Smooth muscle cell (in vitro differentiated cells): Measurements from ENCODE around the gene SNX12. TPM values are rescaled to one million over a fixed set of nuclear protein-coding genes. Genes with fewer than 3 reads are reported as not detected.

Experiments used
- DNase-seq: peaks from one replicate; lab custom pipeline; 2025; ENCODE audit not compliant: unreplicated experiment; lab: John Stamatoyannopoulos, UW
- H2AFZ ChIP-seq: fragments of 200-600 bp; sonication (generic); 2 replicates; pipeline ENCODE4 v1.6.0; 2016; ENCODE audit warnings: antibody characterized with exemption, low read depth, mild to moderate bottlenecking
- H3F3A ChIP-seq: fragments of 200-600 bp; sonication (generic); 2 replicates; pipeline ENCODE4 v1.6.0; 2017; ENCODE audit warnings: antibody characterized with exemption, low read depth
- H3K27ac ChIP-seq: fragments of 200-600 bp; sonication (generic); 2 replicates; pipeline ENCODE4 v1.5.1; 2016; ENCODE audit warnings: low read depth, mild to moderate bottlenecking
- H3K27me3 ChIP-seq: fragments of 200-600 bp; sonication (generic); 2 replicates; pipeline ENCODE4 v1.6.1; 2016; ENCODE audit warnings: low read depth, mild to moderate bottlenecking
- H3K36me3 ChIP-seq: fragments of 200-600 bp; sonication (generic); 2 replicates; pipeline ENCODE4 v1.5.1; 2016; ENCODE audit warnings: low read depth
- H3K4me1 ChIP-seq: fragments of 200-600 bp; sonication (generic); 2 replicates; pipeline ENCODE4 v1.5.1; 2016; ENCODE audit warnings: low read depth
- H3K4me2 ChIP-seq: fragments of 200-600 bp; sonication (generic); 2 replicates; pipeline ENCODE4 v1.6.0; 2016; ENCODE audit warnings: mild to moderate bottlenecking
- H3K4me3 ChIP-seq: fragments of 200-600 bp; sonication (generic); 2 replicates; pipeline ENCODE4 v1.5.1; 2016; ENCODE audit warnings: mild to moderate bottlenecking
- H3K79me2 ChIP-seq: fragments of 200-600 bp; sonication (generic); 2 replicates; pipeline ENCODE4 v1.6.0; 2016; ENCODE audit warnings: low read depth, mild to moderate bottlenecking
- H3K9ac ChIP-seq: fragments of 200-600 bp; sonication (generic); 2 replicates; pipeline ENCODE4 v1.6.0; 2016; ENCODE audit warnings: low read depth
- H3K9me3 ChIP-seq: fragments of 200-600 bp; sonication (generic); replicated peaks from 2 replicates; pipeline ENCODE4 v1.5.1; 2016; ENCODE audit warnings: low read depth
- H4K20me1 ChIP-seq: fragments of 200-600 bp; sonication (generic); 2 replicates; pipeline ENCODE4 v1.6.0; 2016; ENCODE audit warnings: low read depth
- WGBS: methylation state at CpG from one replicate; pipeline ENCODE4 v1.1.7; 2016; ENCODE audit warnings: low lambda C conversion rate; 5-methylcytosine and 5-hydroxymethylcytosine counted together
- polyA plus RNA-seq: library from polyadenylated mRNA; unstranded; fragments of >200 nt; fragmentation: Nextera tagmentation; extraction: Ambion mirVana; gene quantifications from 2 replicates; pipeline ENCODE4 v1.2.1, GENCODE V29; 2016
- total RNA-seq: library from RNA; depleted of rRNA; stranded (reverse); fragments of >200 nt; gene quantifications from 2 replicates; pipeline ENCODE4 v1.2.3, GENCODE V29; 2014
- TF ChIP-seq, protein P1 (sequence below): fragments of 200-600 bp; sonication (generic); IDR thresholded peaks from 2 replicates; pipeline ENCODE4 v1.5.1; 2017; ENCODE audit warnings: borderline replicate concordance, mild to moderate bottlenecking, antibody characterized with exemption; ENCODE audit not compliant: insufficient read depth, poor library complexity, severe bottlenecking

The SNX12 gene
- 27.4 and 27.6 TPM in 2 replicates for total RNA-seq
- 6.4 and 11.8 TPM in 2 replicates for polyA plus RNA-seq

DNA sequence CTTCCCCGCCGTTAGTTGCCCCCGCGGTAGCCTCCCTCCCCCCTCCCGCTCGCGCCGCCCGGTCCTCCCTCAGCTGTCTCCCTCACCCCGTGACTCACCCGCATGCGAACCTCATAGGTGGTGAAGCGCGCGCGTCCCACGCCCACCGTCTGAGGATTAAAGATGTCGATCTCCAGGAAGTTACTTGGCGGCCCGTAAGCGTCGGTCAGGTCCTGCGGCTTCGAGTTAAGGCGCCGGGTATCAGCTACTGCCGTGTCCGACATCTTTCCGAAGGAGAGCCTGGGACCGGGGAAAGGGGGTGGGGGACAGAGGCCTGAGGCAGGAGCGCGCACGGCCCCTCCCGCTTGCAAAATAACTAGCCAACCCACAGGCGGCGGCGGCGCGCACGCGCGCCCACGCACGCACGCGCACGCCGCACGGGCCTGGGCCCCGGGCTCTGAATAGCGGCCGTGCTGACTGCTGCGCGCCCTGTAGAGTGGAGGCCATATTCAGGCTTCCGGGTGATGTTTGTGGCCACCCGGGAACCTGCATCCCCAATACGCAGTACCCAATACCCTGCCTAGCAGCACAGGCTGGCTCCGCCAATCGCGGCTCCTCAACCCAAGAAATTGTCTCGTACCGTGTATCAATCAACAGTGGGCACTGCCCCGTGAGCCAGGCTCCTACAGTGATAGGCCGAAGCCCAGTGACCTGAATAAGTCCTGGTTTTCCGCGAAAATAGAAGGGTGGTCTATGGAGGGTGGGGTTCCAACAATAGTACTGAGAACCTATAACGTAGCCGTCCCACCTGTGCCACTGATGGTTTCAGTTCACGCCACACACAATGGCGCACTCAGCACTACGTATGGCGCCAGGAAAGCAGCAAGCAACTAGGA lies at the start of gene SNX12:
Gene SNX12 (minus strand): TSS at position 291 of the 875 bp plus-strand sequence. CDS start 28 bp downstream, at position 263.
- Histone ChIP-seq H3K79me2 (peaks cover 31% of the 10 kb centered on the region), H3K4me3 (peak within 1 kb of the TSS; percentile 66), H3K9ac (peak within 1 kb of the TSS; percentile 75), H3K4me2 (peak within 1 kb of the TSS; percentile 83), H3K4me1 (peaks cover 11% of the 10 kb centered on the region), H3F3A (no peaks in the 10 kb centered on the region), H3K9me3 (no peaks in the 10 kb centered on the region), H3K27me3 (no peaks in the 10 kb centered on the region), H3K36me3 (no peaks in the 10 kb centered on the region), H3K27ac (peak within 1 kb of the TSS; percentile 91), H2AFZ (peak within 1 kb of the TSS; percentile 87), H4K20me1 (no peaks in the 10 kb centered on the region)
- DNase-seq: peak; percentile 70
- 34% methylated on average over 72 of the region's 73 CpGs for WGBS
- TF ChIP-seq, protein P1, sequence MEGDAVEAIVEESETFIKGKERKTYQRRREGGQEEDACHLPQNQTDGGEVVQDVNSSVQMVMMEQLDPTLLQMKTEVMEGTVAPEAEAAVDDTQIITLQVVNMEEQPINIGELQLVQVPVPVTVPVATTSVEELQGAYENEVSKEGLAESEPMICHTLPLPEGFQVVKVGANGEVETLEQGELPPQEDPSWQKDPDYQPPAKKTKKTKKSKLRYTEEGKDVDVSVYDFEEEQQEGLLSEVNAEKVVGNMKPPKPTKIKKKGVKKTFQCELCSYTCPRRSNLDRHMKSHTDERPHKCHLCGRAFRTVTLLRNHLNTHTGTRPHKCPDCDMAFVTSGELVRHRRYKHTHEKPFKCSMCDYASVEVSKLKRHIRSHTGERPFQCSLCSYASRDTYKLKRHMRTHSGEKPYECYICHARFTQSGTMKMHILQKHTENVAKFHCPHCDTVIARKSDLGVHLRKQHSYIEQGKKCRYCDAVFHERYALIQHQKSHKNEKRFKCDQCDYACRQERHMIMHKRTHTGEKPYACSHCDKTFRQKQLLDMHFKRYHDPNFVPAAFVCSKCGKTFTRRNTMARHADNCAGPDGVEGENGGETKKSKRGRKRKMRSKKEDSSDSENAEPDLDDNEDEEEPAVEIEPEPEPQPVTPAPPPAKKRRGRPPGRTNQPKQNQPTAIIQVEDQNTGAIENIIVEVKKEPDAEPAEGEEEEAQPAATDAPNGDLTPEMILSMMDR: no peak

DNA sequence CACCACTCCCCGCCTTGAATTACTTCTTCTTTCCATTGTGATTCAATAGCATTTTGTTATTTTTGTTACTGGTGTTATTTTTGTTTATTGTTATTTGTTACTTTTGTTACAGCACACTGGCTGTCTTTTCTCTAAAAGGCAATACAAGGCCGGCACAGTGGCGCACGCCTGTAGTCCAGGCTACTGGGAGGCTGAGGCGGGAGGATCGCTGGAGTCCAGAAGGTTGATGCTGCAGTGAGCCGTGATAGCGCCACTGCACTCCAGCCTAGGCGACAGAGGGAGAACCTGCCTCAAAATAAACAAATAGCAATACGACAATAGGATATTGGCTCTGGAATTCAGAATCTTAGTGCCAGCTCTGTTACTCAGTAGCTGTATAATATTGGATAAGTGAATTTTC lies 49.2 kb upstream of the SNX12 start:
- TF ChIP-seq, protein P1: no peak
- no peak overlapping the region for H2AFZ ChIP-seq
- WGBS: 88% methylated on average over 10 of the region's 10 CpGs

DNA sequence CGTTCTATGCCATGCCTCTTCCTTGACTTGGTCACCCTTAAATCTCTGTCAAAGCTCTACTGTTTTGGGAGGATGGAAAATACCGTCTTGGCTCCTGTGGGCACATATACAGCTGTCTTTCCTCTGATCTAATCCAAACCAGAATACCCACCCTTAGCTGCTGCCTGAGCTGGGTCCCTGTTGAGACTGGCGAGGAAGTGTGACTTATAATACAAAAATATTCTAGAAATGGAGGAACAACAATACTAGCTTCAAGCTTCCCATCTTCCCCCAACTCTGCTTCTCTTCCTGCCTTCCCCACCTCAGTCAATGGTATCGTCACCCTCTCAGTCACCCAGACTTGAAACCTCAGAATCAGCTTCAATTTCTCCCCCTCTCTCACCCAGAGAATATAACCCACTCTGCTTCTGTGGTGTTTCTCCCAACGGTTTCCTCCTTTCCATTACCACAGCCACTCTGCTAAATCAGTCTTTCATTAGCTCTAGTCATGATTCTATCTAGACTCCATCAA lies 43.8 kb upstream of the SNX12 start:
- Histone ChIP-seq H2AFZ (no peak overlapping the region), H3K9ac (no peak overlapping the region), H3K4me2 (no peak overlapping the region), H3K4me1 (no peaks in the 10 kb centered on the region), H3F3A (no peaks in the 10 kb centered on the region), H3K36me3 (no peaks in the 10 kb centered on the region), H3K27ac (no peak overlapping the region), H3K4me3 (no peak overlapping the region), H3K27me3 (no peaks in the 10 kb centered on the region), H3K79me2 (no peaks in the 10 kb centered on the region), H4K20me1 (no peaks in the 10 kb centered on the region), H3K9me3 (no peaks in the 10 kb centered on the region)
- WGBS: 70% methylated on average over 5 of the region's 5 CpGs
- TF ChIP-seq, protein P1: no peak
- no peak for DNase-seq

More for the DNA sequence above, 49.2 kb upstream of the SNX12 start:
- Histone ChIP-seq H3K79me2 (peaks cover 4% of the 10 kb centered on the region), H3K9ac (no peak overlapping the region), H3K27me3 (no peaks in the 10 kb centered on the region), H4K20me1 (no peaks in the 10 kb centered on the region), H3F3A (no peaks in the 10 kb centered on the region), H3K4me1 (no peaks in the 10 kb centered on the region), H3K4me2 (peak overlapping the region; percentile 82), H3K36me3 (no peaks in the 10 kb centered on the region), H3K27ac (no peak overlapping the region), H3K4me3 (no peak overlapping the region), H3K9me3 (no peaks in the 10 kb centered on the region)
- no peak for DNase-seq
